Measurements from ENCODE around the gene TRABD2B.

- TF ChIP-seq CTCF (IDR thresholded peaks at IDR 0.05; ENCODE audit: borderline replicate concordance, extremely low read depth, low read length, poor library complexity, severe bottlenecking) (no peak), EZH2 (IDR thresholded peaks at IDR 0.05; ENCODE audit: borderline replicate concordance, low read depth, low read length, severe bottlenecking) (no peak)
These were observed 24.6 kb upstream of the TRABD2B start for GRCh38 chr1:48021792-48022191.

Measured in DND-41 (cell line).